Dedifferentiated amniotic fluid mesenchymal stem cell (primary cell): ENCODE results near the gene GPANK1.

Experiments
- DNase-seq: peaks from one replicate; pipeline ENCODE4 v3.0.0-alpha.2; 2016; ENCODE audit errors: extremely low spot score

Gene GPANK1

DNA sequence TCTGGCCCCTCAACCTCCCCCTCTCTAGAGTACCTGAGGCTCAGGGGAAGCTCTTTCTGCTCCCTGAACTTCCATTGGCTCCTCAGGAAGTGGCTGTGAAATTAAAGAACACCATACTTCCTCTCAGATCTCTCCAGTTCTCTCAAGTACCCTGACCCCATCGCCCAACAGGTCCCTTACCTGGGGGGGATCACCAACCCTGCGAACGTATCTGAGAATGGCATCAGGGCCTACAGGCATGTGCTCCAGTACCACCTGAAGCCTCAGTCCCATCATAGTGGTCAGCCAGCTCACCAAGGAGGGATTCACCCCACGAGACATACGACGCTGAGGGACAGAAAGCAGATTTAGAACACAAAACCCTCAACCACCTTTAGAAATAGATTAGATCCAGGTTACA lies 24.2 kb downstream of the GPANK1 start:
- DNase-seq = no peak

DNA sequence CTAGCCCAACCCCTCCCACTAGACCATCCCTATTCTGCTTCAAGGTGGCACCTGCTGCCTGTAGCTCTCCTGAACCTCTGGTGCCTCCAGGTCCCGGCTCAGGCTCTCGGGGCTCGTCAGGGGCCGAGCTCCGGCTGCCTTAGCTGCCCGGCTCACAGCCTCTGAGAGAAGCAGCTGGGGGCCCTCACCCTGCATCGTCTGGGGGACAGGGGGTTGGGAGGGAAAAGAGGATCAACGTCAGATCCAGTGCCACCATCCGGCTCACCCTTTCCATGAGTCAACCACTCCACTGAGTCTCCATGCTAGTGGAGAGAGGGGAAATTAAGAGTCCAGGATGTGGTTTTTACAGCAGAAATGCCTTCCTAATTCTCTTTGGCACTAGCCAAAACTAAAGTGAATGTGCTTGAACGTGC lies 25.3 kb downstream of the GPANK1 start:
- DNase-seq = no peak

DNA sequence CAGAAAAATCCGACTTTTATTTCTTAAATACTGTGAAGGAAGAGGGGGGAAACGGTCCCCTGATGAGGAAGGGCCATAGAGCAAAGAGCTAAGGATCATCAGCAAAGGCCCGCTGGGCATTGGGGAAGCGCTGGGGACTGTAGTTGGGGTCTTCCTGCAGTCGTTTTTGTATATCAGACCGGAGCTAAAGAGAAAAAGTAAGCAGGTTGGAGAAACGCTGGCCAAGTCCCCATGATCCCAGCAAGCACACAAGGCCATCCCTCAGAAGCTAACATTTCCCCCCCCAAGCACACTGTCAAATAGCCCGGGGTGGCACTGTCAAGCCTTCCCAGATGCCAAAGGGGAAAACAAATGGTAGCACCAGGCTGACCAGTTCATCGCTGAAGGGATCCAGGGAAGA lies 25.8 kb downstream of the GPANK1 start:
- no peak for DNase-seq

DNA sequence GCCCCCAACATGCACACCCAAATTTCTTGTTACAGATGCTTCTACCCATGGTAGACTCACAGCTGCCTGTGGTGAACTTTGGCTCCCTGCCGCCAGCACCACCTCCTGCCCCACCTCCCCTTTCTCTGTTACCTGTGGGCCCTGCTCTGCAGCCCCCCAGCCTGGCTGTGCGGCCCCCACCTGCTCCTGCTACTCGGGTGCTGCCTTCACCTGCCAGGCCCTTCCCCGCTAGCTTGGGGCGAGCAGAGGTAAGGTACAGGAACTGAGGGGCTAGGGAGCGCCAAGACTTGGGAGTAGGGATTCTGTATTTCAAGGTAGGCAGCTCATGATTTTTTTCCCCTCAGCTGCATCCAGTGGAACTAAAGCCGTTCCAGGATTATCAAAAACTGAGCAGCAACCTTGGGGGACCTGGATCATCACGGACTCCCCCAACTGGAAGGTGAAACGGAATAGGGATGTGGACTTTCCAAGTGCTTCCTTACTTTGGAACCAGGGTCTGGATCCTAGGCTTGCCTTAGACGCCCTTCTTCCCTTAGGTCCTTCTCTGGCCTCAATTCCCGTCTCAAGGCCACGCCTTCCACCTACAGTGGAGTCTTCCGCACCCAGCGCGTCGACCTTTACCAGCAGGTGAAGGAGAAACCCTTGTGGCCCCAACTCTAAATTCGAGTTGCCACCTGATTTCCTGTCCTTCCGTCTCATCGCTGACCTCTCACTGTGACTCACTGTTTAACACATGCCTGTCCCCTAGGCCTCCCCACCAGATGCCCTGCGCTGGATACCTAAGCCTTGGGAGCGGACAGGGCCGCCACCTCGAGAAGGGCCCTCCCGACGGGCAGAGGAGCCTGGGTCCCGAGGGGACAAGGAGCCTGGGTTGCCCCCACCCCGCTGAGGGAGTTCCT lies 27.9 kb downstream of the GPANK1 start:
- DNase-seq = no peak

DNA sequence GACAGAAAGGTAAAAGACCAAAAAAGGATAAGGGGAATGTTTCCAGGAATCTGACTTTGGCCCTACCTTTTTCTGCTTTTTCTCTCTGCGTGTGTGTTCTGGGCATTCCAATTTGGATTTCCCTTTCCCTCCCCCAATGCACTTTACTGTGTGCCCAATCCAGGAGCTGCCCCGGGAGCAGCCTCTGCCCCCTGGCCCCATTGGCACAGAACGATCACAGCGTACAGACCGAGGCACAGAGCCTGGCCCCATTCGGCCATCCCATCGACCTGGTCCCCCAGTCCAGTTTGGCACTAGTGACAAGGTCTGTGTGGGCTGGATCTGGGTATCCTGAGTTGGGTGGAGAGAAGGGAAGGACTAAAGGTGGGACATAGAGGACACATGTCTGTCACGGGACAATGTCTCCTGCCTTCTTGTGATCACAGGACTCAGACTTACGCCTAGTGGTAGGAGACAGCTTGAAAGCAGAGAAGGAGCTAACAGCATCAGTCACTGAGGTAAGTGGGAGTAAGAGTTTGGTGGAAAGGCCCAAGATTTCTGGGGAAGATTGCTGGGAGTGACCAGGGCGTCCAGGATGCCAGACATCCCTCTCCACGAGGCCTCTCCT lies 29.7 kb downstream of the GPANK1 start:
- no peak for DNase-seq

DNA sequence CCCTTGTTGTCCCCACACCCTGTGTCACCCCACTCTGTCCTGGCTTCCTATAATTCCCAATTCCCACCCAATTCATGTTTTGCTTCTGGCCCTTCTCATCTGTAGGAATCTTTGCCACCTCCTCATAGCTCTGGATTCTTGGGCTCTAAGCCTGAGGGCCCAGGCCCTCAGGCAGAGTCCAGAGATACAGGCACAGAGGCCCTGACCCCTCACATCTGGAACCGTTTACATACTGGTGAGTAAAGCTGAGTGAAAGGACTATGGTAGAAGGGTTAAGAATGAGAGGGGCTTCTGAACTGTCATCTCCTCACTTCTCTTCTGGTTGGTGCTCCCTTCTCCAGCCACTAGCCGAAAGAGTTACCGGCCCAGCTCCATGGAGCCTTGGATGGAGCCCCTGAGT lies 30.7 kb downstream of the GPANK1 start:
- DNase-seq = no peak

DNA sequence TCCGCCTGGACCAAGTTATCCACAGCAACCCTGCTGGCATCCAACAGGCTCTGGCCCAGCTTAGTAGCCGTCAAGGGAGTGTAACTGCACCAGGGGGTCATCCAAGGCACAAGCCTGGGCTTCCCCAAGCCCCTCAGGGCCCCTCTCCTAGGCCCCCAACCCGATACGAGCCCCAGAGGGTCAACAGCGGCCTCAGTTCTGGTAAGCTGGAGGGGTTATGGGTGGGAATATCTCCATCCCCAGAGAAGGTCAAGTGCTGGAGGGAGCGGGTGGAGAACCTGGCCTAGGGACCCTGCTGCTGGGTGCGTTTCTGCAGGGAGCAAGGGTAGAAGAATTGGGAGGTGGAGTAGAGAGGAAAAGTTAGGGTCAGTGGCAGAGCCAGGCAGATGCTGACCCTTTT lies 31.4 kb downstream of the GPANK1 start:
- no peak for DNase-seq

DNA sequence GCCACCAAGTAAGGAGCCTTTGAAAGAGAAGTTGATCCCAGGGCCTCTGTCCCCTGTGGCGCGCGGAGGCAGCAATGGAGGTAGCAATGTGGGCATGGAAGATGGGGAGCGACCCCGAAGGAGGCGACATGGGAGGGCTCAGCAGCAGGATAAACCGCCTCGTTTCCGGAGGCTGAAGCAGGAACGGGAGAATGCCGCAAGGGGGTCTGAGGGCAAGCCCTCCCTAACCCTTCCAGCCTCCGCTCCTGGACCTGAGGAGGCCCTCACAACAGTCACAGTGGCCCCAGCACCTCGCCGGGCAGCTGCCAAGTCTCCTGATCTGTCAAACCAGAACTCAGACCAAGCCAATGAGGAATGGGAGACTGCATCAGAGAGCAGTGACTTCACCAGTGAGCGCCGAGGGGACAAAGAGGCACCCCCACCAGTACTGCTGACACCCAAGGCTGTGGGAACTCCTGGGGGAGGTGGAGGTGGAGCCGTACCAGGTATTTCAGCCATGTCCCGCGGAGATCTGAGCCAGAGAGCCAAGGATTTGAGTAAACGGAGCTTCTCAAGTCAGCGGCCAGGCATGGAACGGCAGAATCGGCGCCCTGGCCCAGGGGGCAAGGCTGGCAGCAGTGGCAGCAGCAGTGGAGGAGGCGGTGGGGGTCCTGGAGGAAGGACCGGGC lies 32.4 kb downstream of the GPANK1 start:
- DNase-seq = no peak

DNA sequence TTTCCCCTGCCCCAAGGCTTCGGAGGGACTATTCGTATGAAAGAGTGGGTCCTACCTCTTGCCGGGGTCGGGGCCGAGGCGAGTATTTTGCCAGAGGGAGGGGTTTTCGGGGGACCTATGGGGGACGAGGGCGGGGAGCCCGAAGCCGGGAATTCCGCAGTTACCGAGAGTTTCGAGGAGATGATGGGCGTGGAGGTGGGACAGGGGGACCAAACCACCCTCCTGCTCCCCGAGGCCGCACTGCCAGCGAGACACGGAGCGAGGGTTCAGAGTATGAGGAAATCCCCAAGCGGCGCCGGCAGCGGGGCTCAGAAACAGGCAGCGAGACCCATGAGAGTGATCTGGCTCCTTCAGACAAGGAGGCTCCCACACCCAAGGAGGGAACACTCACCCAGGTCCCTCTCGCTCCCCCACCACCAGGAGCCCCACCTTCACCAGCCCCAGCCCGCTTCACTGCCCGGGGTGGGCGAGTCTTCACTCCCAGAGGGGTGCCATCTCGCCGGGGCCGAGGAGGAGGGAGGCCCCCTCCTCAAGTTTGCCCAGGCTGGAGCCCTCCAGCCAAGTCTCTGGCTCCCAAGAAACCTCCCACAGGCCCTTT lies 33.0 kb downstream of the GPANK1 start:
- DNase-seq = no peak

DNA sequence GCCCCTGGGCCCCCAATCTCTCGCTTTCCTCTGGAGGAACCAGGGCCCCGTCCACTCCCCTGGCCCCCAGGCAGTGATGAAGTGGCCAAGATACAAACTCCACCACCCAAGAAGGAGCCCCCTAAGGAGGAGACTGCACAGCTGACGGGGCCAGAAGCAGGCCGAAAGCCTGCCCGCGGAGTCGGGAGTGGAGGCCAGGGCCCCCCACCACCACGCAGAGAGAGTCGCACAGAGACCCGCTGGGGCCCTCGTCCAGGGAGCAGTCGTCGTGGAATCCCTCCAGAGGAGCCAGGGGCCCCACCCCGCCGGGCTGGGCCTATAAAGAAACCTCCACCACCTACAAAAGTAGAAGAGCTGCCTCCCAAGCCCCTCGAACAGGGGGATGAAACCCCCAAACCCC lies 33.6 kb downstream of the GPANK1 start:
- DNase-seq = no peak

DNA sequence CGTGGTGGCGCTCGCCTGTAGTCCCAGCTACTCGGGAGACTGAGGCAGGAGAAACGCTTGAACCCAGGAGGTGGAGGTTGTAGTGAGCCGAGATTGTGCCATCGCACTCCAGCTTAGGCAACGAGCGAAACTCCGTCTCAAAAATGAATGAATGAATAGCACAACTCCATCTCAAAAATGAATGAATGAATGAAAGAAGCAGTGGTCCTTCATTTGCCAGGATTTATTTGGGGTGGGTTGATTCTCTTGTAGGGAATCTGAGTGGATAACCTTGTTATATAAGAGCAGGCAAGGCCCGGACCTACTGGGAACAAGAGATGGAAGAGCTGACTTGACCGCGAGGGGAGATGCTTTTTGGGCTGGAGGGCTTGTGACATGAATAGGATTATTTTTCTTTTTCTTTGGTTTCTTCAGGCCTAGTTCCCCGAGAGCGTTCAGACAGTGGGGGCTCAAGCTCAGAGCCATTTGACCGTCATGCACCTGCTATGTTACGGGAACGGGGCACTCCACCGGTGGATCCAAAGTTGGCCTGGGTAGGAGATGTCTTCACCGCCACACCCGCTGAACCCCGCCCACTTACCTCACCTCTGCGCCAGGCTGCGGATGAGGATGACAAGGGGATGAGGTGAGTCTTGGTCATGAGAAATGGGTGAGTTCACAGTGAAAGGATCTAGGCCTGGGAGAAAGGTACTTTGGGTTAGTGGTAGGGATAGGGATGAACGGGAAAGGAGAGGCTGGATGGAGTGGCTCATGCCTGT lies 34.4 kb downstream of the GPANK1 start:
- no peak for DNase-seq

DNA sequence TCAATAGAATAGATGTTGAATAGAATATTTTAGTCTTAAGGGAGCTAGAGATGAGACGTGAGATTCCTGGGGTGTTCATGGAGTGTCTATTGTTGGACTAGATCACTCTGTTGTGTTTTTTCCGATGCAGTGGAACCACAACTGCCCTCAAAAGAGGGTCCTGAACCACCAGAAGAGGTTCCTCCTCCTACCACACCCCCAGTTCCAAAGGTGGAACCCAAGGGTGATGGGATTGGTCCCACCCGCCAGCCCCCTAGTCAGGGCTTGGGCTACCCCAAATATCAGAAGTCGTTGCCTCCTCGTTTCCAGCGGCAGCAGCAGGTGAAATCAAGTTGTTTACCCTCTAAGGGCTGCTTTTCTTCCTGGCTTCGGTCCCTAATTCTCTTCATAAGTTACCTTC lies 35.8 kb downstream of the GPANK1 start:
- no peak for DNase-seq

DNA sequence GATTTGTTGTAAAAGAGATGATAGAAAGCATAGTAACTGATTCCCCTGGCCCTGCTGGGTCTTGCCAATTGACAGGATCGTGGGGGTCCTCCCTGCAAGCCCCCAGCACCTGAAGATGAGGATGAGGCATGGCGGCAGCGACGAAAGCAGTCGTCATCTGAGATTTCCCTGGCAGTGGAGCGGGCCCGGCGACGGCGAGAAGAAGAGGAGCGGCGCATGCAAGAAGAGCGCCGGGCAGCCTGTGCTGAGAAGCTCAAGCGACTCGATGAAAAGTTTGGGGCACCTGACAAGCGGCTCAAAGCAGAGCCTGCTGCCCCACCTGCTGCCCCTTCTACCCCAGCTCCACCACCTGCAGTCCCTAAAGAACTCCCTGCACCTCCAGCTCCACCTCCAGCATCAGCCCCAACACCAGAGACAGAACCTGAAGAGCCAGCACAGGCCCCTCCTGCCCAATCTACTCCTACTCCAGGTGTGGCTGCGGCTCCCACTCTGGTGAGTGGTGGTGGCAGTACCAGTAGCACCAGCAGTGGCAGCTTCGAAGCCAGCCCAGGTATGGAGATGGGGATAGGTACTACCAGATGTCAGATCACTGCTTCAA lies 37.0 kb downstream of the GPANK1 start:
- DNase-seq = no peak

DNA sequence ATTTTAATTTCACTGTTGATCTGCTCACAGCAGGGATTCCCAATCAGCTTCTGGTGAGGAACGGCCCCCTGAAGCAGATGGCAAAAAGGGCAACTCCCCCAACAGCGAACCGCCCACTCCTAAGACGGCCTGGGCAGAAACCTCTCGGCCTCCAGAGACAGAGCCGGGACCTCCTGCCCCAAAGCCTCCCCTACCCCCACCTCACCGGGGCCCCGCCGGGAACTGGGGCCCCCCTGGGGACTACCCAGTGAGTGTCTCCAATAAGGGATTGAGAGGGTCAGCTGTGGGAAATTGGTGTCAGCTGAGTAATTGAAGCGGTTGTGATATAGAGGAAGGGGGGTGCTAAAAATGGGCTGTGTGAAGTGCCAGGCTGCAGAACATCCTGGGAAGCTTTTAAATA lies 37.8 kb downstream of the GPANK1 start:
- no peak for DNase-seq

DNA sequence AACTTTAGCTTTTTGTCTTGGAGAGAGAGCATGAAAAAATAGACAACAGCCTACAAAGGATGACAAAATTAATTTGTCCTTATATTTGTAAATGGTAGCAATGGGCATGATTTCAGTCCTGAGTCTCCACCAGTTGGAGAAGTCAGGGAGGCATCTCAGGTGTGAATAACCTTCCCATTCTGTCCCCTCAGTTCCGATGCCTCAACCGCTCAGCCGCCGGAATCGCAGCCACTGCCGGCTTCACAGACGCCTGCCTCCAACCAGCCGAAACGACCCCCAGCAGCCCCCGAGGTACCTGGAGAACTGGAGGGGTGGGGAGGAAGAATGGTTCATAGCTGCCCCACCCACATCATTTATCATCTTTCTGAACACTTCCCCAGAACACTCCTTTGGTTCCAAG lies 40.7 kb downstream of the GPANK1 start:
- DNase-seq = no peak

DNA sequence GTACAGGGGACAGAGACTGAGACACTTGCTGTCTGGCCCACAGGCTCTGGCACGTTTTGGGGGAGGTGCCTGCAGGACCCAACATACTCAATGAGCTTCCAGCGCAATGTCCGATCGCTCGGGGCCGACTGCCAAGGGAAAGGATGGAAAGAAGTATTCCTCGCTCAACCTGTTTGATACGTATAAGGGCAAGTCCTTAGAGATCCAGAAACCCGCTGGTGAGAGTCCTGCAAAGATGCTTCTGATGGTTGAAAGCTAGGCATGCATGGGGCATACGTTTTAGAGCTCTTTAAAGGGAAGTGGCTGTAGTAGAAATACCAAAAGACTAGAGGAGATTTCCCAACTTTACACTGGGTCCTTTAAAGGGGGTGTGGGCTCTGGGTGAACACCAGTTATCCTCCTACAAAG lies 42.1 kb downstream of the GPANK1 start:
- DNase-seq = no peak

DNA sequence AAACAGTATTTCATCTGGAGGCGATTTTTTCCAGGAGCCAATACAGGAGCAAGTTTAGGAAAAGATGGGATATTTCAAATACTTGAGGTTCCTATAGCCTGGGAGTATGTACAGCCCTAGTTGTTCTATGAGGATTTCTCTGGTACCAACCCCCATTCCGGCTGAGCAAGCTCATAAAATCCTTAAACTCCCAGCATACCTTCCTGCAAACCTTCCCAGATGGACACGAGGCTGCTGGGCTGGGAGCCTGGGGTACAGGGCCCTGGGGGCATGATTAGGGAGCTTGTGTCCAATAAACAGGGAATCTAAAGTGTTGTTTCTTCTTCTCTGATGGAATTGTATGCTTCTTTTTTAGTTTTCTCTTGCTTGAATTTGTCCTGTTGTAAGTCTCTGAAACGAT lies 42.8 kb downstream of the GPANK1 start:
- no peak for DNase-seq

DNA sequence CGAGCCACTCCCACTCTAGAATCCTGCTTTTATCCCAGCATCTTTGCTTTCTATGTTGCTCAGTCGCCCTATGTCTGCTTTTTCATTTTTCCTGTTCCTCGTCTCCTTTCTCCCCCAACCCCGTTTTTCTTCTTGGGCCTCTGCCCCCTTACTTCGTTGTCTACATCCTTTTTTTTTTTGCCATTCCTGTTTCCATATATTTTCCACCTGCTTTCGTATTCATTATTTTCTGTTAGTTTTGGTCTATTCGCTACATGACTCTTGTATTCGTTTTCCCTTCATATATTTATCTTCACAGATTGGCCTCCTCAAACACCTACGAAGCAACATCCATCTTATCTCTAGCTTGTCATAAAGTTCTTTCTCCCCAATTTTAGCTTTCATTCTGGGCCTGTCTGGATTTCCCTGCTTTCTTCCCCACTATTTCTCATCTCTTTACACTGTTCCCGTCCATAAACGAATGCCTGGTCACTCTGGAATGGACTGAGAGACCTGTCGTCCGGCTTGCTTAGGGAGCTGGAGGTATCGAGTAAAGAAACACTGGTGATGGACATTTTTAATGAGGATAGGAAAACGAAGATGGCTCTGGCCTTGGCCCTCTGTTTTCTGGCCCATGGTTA lies 43.4 kb downstream of the GPANK1 start:
- no peak for DNase-seq

DNA sequence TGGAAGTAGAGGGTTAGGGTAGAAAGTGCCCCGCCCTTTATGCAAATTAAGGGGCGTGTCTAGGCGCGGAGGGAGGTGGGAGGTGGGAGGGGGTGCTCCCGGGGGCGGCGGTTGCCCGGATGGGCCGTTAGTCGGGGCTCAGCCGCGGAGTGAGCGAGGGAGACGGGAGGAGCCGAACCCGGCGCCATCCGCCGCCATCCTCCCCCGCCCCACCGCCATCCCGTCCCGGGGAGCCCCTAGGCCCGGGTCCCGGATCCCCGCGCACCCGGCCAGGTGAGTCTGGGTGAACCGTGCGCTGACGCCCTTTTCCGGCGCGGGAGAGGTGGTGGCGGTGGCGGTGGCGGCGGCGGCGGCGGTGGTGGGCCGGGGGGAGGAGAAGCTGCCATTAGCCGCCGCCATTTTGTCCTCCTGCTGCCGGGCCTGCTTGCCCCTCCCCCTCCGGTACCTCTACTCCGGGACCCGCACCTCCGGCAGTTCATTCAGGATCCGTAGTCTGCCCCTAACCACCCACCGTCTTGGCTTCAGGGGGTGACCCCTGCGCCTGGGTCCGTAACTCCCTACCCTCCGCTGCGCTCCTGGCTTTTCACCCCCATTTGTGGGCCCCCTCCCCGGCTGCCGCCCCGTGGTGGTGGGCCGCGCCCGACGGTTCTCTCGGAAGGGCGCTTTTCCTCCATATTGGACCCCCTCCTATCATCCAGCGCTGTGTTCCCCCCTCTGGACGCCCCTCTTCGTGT lies 44.0 kb downstream of the GPANK1 start, which contains the start of gene PRRC2A:
Gene PRRC2A (plus strand): TSS at position 130 of the 734 bp plus-strand sequence. CDS start 2,075 bp downstream, outside the sequence.
- peak; percentile 20 for DNase-seq
